GM12873 (cell line): ENCODE results near the gene CCSER1.

Experiments
- CTCF ChIP-seq: IDR thresholded peaks from 2 replicates; pipeline ENCODE4 v1.5.1; 2012; ENCODE audit warnings: low read depth, mild to moderate bottlenecking, moderate library complexity, low read length, control low read depth; ENCODE audit not compliant: insufficient read depth; ENCODE audit errors: missing control alignments

Gene CCSER1

GRCh38 chr4:90845777-90846176 is 718.6 kb downstream of the CCSER1 start:
- no peak for TF ChIP-seq CTCF

- no peak for TF ChIP-seq CTCF
These were observed 725.0 kb downstream of the CCSER1 start for GRCh38 chr4:90852237-90852636.

GRCh38 chr4:90855111-90855510 is 727.9 kb downstream of the CCSER1 start:
- no peak for TF ChIP-seq CTCF

GRCh38 chr4:90857081-90857820 is 730.1 kb downstream of the CCSER1 start:
- TF ChIP-seq CTCF = no peak

GRCh38 chr4:90875791-90876190 is 748.6 kb downstream of the CCSER1 start:
- no peak for TF ChIP-seq CTCF

- TF ChIP-seq CTCF = no peak
These were observed 749.1 kb downstream of the CCSER1 start for GRCh38 chr4:90876296-90876695.

- TF ChIP-seq CTCF = no peak
These were observed 756.3 kb downstream of the CCSER1 start for GRCh38 chr4:90883519-90883918.
